ENCODE measurements around the gene DRAXIN.

DRAXIN gene

GRCh38 chr1:11721311-11721710, 29.8 kb downstream of the DRAXIN start:
- no peaks in the 10 kb centered on the region for H3K9me3 ChIP-seq (ENCODE audit: control insufficient read depth, insufficient read depth, low read depth, low read length)
- POLR2A ChIA-PET, result no interaction called here
- H3K4me3 ChIP-seq (ENCODE audit: low read depth, low read length), result no peak overlapping the region
- H3K36me3 ChIP-seq (ENCODE audit: control insufficient read depth in 2 of 2, insufficient read depth in 1 of 2, low read length in 2 of 2), result no peaks in the 10 kb centered on the region
- no peaks in the 10 kb centered on the region for H3K4me1 ChIP-seq (ENCODE audit: control insufficient read depth, insufficient read depth, low read length)
- CTCF ChIA-PET, result interaction anchor here (0.9 to 4.5 kb wide), 3 partner anchors 27 to 684 kb away, joined by 4 to 38 read pairs (median 13); no protein-coding TSS in a partner anchor
- no peak for TF ChIP-seq ZNF513 (tag by site-specific recombination; IDR thresholded peaks at IDR 0.05)
- no peak for TF ChIP-seq ZBTB7A (tag by site-specific recombination; IDR thresholded peaks at IDR 0.05; ENCODE audit: low read depth)
- no peak for TF ChIP-seq ZNF843 (tag by site-specific recombination; IDR thresholded peaks at IDR 0.05)
- TF ChIP-seq ZSCAN4 (tag by site-specific recombination; IDR thresholded peaks at IDR 0.05), result no peak
- TF ChIP-seq ZNF704 (tag by site-specific recombination; IDR thresholded peaks at IDR 0.05), result no peak
- TF ChIP-seq ZNF580 (tag by site-specific recombination; IDR thresholded peaks at IDR 0.05), result no peak
- no peak for TF ChIP-seq ZNF639 (tag by site-specific recombination; IDR thresholded peaks at IDR 0.05)
- no peak overlapping the region for H3K27ac ChIP-seq (ENCODE audit: extremely low read depth, low read depth, low read length)

GRCh38 chr1:11722538-11722937, 31.0 kb downstream of the DRAXIN start:
- Histone ChIP-seq H3K9me3 (ENCODE audit: control insufficient read depth, insufficient read depth, low read depth, low read length) (no peaks in the 10 kb centered on the region), H3K4me1 (ENCODE audit: control insufficient read depth, insufficient read depth, low read length) (no peaks in the 10 kb centered on the region), H3K4me3 (ENCODE audit: low read depth, low read length) (no peak overlapping the region), H3K27ac (ENCODE audit: extremely low read depth, low read depth, low read length) (no peak overlapping the region), H3K36me3 (ENCODE audit: control insufficient read depth in 2 of 2, insufficient read depth in 1 of 2, low read length in 2 of 2) (no peaks in the 10 kb centered on the region)
- ChIA-PET CTCF (interaction anchor here (1.0 to 4.5 kb wide), 5 partner anchors 59 to 172 kb away, joined by 3 to 38 read pairs (median 3); partner anchors contain the start of gene FBXO6), POLR2A (interaction anchor here (0.7 kb wide), 1 partner anchor 83 kb away, joined by 4 read pairs; the partner anchor contains the start of genes CLCN6 and MTHFR)
- TF ChIP-seq ZNF114 (tag by site-specific recombination; IDR thresholded peaks at IDR 0.05), result no peak

- Histone ChIP-seq H3K9me3 (ENCODE audit: control insufficient read depth, insufficient read depth, low read depth, low read length) (no peaks in the 10 kb centered on the region), H3K4me1 (ENCODE audit: control insufficient read depth, insufficient read depth, low read length) (no peaks in the 10 kb centered on the region), H3K27ac (ENCODE audit: extremely low read depth, low read depth, low read length) (no peak overlapping the region), H3K36me3 (ENCODE audit: control insufficient read depth in 2 of 2, insufficient read depth in 1 of 2, low read length in 2 of 2) (no peaks in the 10 kb centered on the region), H3K4me3 (ENCODE audit: low read depth, low read length) (no peak overlapping the region)
- POLR2A ChIA-PET, result no interaction called here
- CTCF ChIA-PET, result interaction anchor here (0.6 to 1.0 kb wide), 2 partner anchors 63 to 689 kb away, joined by 3 to 4 read pairs; no protein-coding TSS in a partner anchor
- TF ChIP-seq ZNF549 (tag by site-specific recombination; IDR thresholded peaks at IDR 0.05) (no peak), INSM2 (tag by site-specific recombination; IDR thresholded peaks at IDR 0.05) (no peak), ZNF362 (tag by site-specific recombination; IDR thresholded peaks at IDR 0.05) (no peak), KLF8 (tag by site-specific recombination; IDR thresholded peaks at IDR 0.05) (no peak), ZNF133 (tag by site-specific recombination; IDR thresholded peaks at IDR 0.05) (no peak), ZNF530 (tag by site-specific recombination; IDR thresholded peaks at IDR 0.05; ENCODE audit: low read depth) (no peak), PATZ1 (tag by site-specific recombination; IDR thresholded peaks at IDR 0.05) (no peak), ZNF335 (tag by site-specific recombination; conservative IDR thresholded peaks at IDR 0.05) (no peak), HOXD13 (CRISPR knock-in tag; IDR thresholded peaks at IDR 0.05; ENCODE audit: borderline replicate concordance) (no peak), ZNF10 (tag by site-specific recombination; IDR thresholded peaks at IDR 0.05) (no peak), ZNF404 (tag by site-specific recombination; IDR thresholded peaks at IDR 0.05) (no peak), ZNF221 (tag by site-specific recombination; IDR thresholded peaks at IDR 0.05; ENCODE audit: borderline replicate concordance) (no peak)
Observed at GRCh38 chr1:11725616-11726015, 34.1 kb downstream of the DRAXIN start.

Data from HEK293 (cell line).